GM19035 (cell line): ENCODE data around the gene MVK.

Source experiments
- ATAC-seq: cut with Tn5 transposase; IDR thresholded peaks from one replicate; pipeline ENCODE4 v1.9.1; 2021; ENCODE audit not compliant: unreplicated experiment

Gene MVK

DNA sequence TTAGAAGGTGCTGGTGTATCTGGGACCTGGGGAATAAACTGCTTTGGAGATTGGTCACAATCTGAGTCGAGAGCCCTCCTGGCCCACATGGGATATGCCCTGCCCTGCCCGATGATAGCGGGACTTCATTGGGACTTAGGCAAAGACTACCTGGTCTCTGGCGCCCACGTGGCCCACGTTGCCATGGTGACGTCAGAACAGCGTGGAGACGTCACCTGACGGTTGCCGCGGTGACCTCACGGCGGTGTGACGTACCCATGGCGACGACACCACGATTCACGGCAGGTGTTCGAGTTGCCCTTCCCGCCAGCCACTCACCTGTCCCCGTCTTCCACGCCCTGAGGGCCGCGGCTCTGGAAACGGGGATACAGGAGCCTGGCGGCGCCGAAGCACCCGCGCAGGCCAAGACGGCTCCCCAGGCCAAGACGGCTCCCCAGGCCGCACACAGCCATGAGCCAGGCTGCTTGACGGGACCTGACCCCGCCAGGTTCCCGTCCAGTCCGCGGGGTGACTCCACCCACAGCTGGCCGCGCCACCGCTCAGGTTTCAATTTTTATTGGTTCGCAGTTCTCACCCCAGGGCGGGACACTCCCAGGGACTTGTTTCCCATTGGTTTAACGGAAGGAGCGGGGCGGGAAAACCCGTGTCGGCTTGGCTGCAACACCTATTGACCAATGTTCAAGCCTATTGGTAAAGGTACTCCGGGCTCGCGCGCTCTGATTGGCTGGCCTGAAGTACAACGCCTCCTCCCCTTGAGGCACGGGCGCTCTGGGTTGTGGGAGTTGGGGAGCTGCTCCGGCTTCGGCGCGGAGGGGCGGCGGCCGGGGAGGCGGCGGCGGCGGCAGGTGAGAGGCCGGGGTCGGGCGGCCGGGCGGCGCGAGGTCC is at the start of gene MVK, which contains the start of gene MMAB:
Gene MVK, plus strand, starts transcription at position 766 of the 885 bp plus-strand sequence. CDS start 1,029 bp downstream, outside the sequence.
Gene MMAB, minus strand, starts transcription at position 476 of the 885 bp plus-strand sequence. Its CDS starts 24 bp downstream, at position 452.
- ATAC-seq: peak; percentile 93

DNA sequence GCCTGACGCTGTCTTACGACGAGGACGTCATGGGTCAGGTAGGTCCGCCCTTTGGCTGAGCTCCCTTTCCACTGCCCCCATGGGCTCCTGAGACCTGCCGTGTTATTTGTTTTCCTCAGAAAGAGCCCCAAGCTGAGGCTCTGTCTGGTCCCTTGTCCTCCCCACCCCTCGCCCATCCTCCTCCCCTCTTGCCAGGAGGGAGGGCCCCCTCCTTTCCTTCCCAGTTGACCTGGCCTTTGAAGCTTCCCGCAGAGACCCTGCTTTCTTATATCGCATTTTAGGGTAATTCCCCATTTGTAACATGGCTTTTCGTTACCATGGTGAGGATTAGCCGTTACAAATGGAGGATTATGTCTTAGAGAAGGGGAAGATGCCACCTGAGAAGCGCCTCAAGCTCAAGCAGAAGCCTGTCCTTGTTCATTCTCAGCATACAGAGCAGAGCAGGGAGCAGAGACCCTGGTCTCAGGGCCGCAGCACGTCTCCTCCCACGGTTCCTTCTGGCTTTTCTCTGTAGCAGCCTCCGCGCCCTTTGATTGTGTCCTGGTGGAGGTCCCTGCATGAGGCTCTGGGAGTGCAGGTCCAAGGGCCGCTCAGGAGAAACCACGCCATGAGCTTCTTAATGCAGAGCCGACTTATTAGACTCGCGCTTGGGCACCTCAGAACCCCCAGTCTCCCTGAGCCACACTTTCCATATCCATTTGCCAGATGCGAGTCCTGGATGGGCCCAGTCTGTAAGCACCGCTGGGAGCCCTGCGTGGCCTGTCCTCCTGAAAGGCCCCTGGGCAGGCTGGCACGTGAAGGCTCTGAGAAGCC is 48.9 kb upstream of the MVK start:
- ATAC-seq: no peak

DNA sequence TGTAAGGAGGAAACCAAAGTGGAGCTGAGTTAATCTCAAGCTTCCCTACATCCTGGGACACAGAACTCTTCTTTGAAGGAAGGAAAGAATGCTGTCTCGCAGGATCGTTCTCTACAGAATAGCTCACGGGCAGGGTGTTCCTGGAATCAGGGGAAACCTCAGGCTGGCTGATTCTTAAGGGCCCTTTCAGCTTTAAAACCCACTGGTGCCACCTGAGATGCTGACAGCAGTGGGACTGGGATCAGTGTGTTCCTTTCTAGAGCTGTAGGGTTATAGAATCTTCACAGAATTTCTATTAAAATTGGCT is 48.4 kb upstream of the MVK start:
- ATAC-seq: no peak

DNA sequence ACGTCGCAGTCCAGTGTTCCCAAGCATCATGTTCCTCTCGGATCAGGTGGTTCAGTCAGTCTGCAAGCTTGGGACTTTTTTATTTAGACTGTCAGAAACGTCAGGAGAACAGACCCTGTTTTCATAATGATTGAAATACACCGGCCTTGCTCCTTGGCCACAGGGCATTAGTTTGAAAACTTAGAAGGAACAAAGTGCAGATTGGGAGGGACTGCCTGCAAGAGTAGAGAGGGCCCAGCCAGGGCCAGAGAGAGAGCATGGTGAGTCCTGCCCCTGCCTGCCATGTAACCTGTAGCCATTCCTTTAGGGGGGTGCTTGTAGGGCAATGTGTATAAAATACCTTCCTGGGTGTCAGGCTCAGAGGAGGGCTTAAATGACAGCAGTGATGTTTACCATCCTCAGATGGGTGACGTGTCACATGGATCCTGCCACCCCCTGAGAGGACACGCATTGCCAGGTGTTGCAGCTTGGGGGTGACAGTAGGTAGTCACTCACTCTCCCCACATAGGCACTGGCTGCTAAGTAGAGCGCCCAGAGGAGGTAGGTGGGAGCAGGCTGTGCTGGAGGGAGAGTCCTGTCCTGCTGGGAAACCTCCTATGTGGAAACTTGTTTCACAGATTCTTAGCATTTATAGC is 46.0 kb upstream of the MVK start:
- no peak for ATAC-seq

GRCh38 chr12:109529691-109530640 is 43.6 kb upstream of the MVK start:
- no peak for ATAC-seq

DNA sequence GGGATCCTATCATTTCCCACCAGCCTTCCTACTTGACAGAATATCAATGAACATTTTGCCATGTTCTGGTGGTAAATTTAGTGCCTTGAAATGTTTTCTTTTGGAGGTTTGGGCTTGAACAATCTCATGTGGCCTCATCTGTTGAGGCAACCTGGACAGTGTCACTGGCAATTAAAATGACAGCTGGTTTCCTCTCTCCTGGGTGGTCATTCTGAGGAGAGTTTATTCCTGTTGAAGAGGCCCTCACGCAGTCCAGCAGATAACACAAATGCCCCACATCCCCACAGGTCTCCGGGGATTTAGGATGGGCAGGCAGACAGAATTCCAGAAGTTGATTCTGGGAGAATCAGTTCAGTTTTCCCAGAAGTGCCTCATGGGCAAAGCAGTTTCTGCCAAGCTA is 42.2 kb upstream of the MVK start:
- no peak for ATAC-seq

DNA sequence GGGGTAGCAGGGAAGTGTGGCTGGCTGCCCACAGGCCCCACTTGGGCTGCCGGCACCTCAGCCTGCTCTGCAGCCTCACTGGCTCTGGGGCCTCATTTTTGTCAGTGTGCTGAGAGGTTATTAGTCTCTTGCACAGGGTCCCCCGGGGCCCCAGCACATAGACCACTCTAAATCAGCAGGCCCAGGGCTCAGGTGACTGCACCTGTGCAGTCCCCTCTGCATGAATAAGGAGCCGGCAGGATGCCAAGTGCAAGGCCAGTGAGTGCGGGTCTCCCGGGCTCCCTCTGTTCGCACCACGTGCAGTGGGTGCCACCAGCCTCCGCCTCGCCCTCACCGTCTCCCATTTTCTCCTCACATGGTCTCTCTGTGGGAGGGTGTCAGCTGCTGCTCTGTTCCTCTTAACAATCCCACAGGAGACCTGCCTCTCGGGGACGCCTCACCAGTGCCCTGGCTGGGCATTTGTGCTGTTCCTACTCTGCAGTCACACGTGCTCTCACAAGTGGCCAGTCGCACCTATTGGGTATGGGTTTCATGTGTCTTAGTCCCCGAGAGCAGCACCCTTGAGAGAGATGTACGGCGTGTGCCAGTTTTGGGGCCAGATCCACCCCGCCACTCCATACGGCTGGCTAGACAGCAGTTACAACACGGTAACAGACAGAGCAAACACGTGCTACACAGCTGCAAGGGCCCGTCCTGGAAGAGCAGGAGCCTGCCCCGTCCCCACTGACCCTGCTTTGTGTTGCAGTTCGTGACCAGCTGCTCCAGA is 40.7 kb upstream of the MVK start:
- ATAC-seq: no peak

GRCh38 chr12:109533487-109533740 is 40.2 kb upstream of the MVK start:
- ATAC-seq: no peak

DNA sequence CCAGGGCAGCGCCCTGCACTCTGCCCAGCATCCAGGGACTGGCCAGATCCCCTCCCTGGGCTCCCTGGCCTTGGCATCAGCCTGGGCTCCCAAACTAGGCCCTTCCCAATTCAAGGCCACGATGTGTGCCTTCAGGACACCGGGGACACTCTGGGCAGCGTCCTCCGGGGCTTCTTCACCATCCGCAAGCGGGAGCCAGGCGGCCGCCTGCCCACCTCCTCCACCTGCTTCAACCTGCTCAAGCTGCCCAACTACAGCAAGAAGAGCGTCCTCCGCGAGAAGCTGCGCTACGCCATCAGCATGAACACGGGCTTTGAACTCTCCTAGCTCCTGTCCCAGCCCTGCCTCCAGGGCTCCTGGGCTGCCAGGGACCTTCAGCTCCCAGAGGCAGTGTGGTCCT is 39.1 kb upstream of the MVK start:
- ATAC-seq: no peak

DNA sequence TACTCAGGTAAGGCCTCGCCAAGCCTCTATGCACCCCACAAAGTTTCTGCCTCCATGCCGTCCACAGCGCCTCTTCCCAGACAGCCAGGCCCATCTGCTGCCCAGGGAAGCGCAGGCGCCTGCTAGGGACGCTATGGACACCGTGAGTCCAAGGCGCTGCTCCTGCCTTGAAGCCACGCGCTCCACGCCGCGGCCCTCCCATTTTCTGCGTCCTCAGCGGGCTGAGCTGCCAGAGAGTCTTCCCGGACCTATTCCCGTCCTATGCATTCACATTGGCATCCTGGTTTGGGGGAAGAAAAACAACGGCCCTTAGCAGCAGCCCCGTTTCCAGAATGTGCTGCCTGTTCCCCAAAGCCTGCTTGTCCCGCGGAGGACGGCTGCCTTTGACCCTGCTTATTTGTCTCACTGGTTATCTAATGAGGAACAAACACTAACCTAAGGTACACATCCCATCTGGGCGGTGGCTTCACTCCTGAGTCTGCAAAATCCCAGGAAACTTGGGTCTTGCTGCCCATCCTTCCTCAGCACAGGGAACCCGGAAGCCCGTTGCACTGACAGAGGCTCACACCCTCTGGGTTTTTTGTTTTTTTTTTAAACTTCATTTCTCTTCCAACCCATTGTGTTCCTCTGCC is 38.2 kb upstream of the MVK start:
- no peak for ATAC-seq

- no peak for ATAC-seq
Observed at GRCh38 chr12:109535863-109536250, 37.7 kb upstream of the MVK start.

GRCh38 chr12:109537136-109537535 is 36.5 kb upstream of the MVK start:
- ATAC-seq: no peak

DNA sequence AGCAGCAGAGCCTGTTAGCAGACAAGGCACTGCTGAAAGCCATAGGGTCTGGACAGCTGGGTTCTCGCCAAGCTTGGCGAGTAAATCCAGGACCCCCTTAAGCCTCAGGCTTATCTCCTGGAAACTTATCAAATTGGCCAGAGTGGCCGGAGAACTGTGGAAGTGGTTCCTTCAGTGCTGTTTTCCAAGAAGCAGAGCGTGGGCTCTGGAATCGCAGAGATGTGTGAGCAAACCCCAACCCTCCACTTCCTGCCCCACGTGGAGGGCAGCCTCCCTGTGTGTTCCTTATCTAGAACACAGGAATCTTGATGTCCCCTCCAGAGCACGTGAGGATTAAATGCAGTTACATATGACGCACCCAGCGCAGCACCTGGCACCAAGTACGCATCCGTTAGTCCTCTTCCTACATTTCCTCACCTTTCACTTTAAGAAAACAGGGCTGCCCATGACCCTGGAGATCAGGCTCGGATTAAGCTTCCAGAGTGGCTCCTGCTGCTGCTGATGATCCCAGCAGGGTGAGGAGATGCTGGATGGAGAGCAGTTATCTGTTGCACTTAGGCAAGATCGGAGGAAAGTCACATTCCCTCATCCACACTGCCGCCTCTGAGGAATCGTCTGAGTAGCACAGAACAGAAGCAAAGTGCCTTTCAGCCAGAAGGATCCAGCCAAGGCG is 35.3 kb upstream of the MVK start:
- no peak for ATAC-seq

- no peak for ATAC-seq
Observed at GRCh38 chr12:109539508-109539907, 34.1 kb upstream of the MVK start.

DNA sequence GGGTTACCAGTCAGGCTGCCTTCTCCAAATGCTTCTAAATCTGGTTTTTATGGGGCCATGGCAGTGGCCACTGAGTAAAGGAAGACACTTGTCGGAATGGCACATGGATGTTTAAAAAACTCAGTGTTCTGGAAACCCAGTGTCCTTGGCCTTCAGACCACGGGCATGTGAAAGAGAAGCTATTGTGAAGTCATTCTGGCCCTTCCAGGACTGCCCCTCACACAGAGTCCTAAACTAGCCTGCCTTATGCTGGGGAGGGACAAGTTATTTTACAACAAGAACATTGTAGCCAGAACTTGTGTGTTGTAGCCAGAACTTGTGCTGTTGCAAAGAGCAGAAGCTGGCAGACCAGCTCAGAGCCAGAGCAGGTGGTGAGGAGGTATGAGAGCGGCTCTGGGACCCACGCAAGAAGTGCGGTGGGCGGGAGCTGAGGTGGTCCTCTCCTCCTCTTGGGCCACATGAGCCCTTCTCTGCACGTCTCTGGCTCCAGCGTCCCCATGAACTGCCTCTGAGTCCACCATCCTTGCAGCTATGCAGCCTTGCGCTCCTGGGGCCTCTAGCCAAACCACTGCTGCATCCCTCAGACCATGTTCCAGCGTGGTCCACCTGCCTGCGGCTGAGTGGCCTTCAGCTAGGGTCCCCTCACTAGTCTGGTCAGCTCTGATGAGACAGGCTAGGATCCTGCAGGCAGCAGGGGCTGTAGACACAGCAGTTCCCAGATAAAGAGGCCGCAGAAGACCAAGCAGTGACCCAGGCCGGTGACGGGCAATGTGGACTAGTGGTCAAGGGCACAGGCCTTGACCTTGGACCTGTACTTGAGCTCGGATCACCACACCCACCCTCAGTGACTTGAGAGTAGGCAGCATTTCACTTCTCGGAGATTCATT is 32.8 kb upstream of the MVK start:
- no peak for ATAC-seq

- no peak for ATAC-seq
Observed at GRCh38 chr12:109541413-109541726, 32.2 kb upstream of the MVK start.

GRCh38 chr12:109542014-109542413 is 31.6 kb upstream of the MVK start:
- no peak for ATAC-seq

GRCh38 chr12:109542876-109543275 is 30.7 kb upstream of the MVK start:
- no peak for ATAC-seq
